IMR-90 (cell line): ENCODE results near the gene PINLYP. TPM values are rescaled to one million over a fixed set of nuclear protein-coding genes. Genes with fewer than 3 reads are reported as not detected.
A peak's percentile ranks its signal among the peaks of the same experiment; 100 is the strongest.

Experiments
- ATAC-seq: fragments of 200-7000 bp; cut with Tn5 transposase; 2 replicates; pipeline ENCODE4 v1.9.1; 2020; ENCODE audit warnings: low read depth, mild to moderate bottlenecking, moderate library complexity
- BruUV-seq: library from RNA; stranded (reverse); fragments of 400-500 nt; replicated peaks from 2 replicates; lab custom pipeline; 2021; lab: Mats Ljungman, UMichigan
- CTCF ChIA-PET: fragments of 300-600 bp; formaldehyde crosslinking; extraction: SDS; loops from one replicate; lab custom pipeline; 2021; ENCODE audit warnings: antibody characterized with exemption; lab: Yijun Ruan, JAX
- POLR2A ChIA-PET: fragments of 300-600 bp; sonication (Branson Sonifier 250); formaldehyde crosslinking; loops from one replicate; lab custom pipeline; 2022; ENCODE audit warnings: antibody characterized with exemption; ENCODE audit not compliant: unreplicated experiment; lab: Charles Lee
- DNase-seq: peaks from one replicate; pipeline ENCODE4 v3.0.0; 2013
- H2AFZ ChIP-seq: replicated peaks from 2 replicates; pipeline ENCODE3; 2013; ENCODE audit warnings: low read length, mild to moderate bottlenecking; ENCODE audit not compliant: poor library complexity
- H2AK5ac ChIP-seq: 2 replicates; pipeline ENCODE4 v1.6.1; 2013; ENCODE audit warnings: low read depth, low read length, inconsistent platforms
- H2AK9ac ChIP-seq: replicated peaks from 2 replicates; pipeline ENCODE3; 2013; ENCODE audit warnings: mild to moderate bottlenecking, low read depth, low read length, moderate library complexity; ENCODE audit not compliant: poor library complexity
- H2BK120ac ChIP-seq: 2 replicates; pipeline ENCODE4 v1.6.1; 2013; ENCODE audit warnings: low read depth, low read length, inconsistent platforms
- H2BK15ac ChIP-seq: 3 replicates; pipeline ENCODE4 v1.6.1; 2013; ENCODE audit warnings: low read depth, low read length, inconsistent platforms
- H2BK20ac ChIP-seq: 2 replicates; pipeline ENCODE4 v1.6.1; 2013; ENCODE audit warnings: low read depth, mild to moderate bottlenecking, inconsistent platforms, low read length, moderate library complexity
- H2BK5ac ChIP-seq: 2 replicates; pipeline ENCODE4 v1.6.1; 2013; ENCODE audit warnings: mild to moderate bottlenecking, low read depth, low read length, inconsistent platforms; ENCODE audit not compliant: poor library complexity, severe bottlenecking
- H3K14ac ChIP-seq: replicated peaks from 2 replicates; pipeline ENCODE4 v1.6.1; 2013; ENCODE audit warnings: low read depth, low read length, inconsistent platforms
- H3K18ac ChIP-seq: 2 replicates; pipeline ENCODE4 v1.6.1; 2013; ENCODE audit warnings: low read depth, low read length, control low read depth
- H3K23ac ChIP-seq: 2 replicates; pipeline ENCODE4 v1.6.1; 2013; ENCODE audit warnings: low read depth, low read length, inconsistent platforms
- H3K27ac ChIP-seq: 2 replicates; pipeline ENCODE4 v1.5.1; 2013; ENCODE audit warnings: mild to moderate bottlenecking, control low read depth, low read length; ENCODE audit not compliant: insufficient read depth
- H3K27me3 ChIP-seq: 2 replicates; pipeline ENCODE4 v1.6.1; 2013; ENCODE audit warnings: low read length; ENCODE audit not compliant: control insufficient read depth, insufficient read depth
- H3K36me3 ChIP-seq: 2 replicates; pipeline ENCODE4 v1.6.1; 2013; ENCODE audit warnings: low read length, mixed read lengths; ENCODE audit not compliant: control insufficient read depth, insufficient read depth
- H3K4ac ChIP-seq: 2 replicates; pipeline ENCODE4 v1.6.1; 2013; ENCODE audit warnings: low read depth, low read length, inconsistent platforms
- H3K4me1 ChIP-seq: 2 replicates; pipeline ENCODE4 v1.6.1; 2013; ENCODE audit warnings: low read length, mixed read lengths; ENCODE audit not compliant: control insufficient read depth, insufficient read depth
- H3K4me2 ChIP-seq: 2 replicates; pipeline ENCODE4 v1.6.1; 2013; ENCODE audit warnings: low read depth, mild to moderate bottlenecking, control low read depth, low read length, moderate library complexity
- H3K4me3 ChIP-seq: 2 replicates; pipeline ENCODE4 v1.5.1; 2013; ENCODE audit warnings: low read depth, mild to moderate bottlenecking, control low read depth, low read length, moderate library complexity; ENCODE audit not compliant: insufficient read depth
- H3K56ac ChIP-seq: 2 replicates; pipeline ENCODE4 v1.6.1; 2013; ENCODE audit warnings: low read length, inconsistent platforms; ENCODE audit not compliant: insufficient read depth; ENCODE audit errors: extremely low read depth
- H3K79me1 ChIP-seq, 2 experiments: 2 replicates each; pipeline ENCODE4 v1.6.1; 2013; ENCODE audit warnings: low read length in 2 of 2, inconsistent platforms in 1 of 2, low read depth in 1 of 2
- H3K9ac ChIP-seq: 2 replicates; pipeline ENCODE4 v1.6.1; 2013; ENCODE audit warnings: low read depth, low read length, control low read depth
- H3K9me1 ChIP-seq: 2 replicates; pipeline ENCODE4 v1.6.1; 2013; ENCODE audit warnings: low read length, inconsistent platforms; ENCODE audit not compliant: insufficient read depth
- H3K9me3 ChIP-seq: 2 replicates; pipeline ENCODE4 v1.6.1; 2013; ENCODE audit warnings: low read length; ENCODE audit not compliant: control insufficient read depth, insufficient read depth
- H4K20me1 ChIP-seq: 2 replicates; pipeline ENCODE4 v1.6.1; 2013; ENCODE audit warnings: low read length, inconsistent platforms; ENCODE audit not compliant: insufficient read depth
- H4K5ac ChIP-seq: 2 replicates; pipeline ENCODE4 v1.6.1; 2013; ENCODE audit warnings: mild to moderate bottlenecking, low read depth, low read length, control low read depth
- H4K8ac ChIP-seq, 2 experiments: 2 replicates each; pipeline ENCODE4 v1.6.1; 2013; ENCODE audit warnings: low read depth in 2 of 2, low read length in 2 of 2, control low read depth in 1 of 2, inconsistent platforms in 1 of 2
- H4K91ac ChIP-seq: 2 replicates; pipeline ENCODE4 v1.6.1; 2013; ENCODE audit warnings: low read depth, low read length, inconsistent platforms; ENCODE audit not compliant: insufficient read depth
- BHLHE40 ChIP-seq: fragments of 150-350 bp; IDR thresholded peaks from 2 replicates; pipeline ENCODE4 v1.6.1; 2016; ENCODE audit warnings: mild to moderate bottlenecking, low read depth, low read length
- CHD1 ChIP-seq: IDR thresholded peaks from 2 replicates; pipeline ENCODE4 v1.6.1; 2012; ENCODE audit warnings: low read depth, low read length, improper control_type of control experiment
- CTCF ChIP-seq: conservative IDR thresholded peaks from 2 replicates; pipeline ENCODE4 v1.5.1; 2012; ENCODE audit warnings: mild to moderate bottlenecking, low read depth, low read length, improper control_type of control experiment
- MAZ ChIP-seq: IDR thresholded peaks from 2 replicates; pipeline ENCODE4 v1.6.1; 2012; ENCODE audit warnings: low read depth, mild to moderate bottlenecking, low read length, improper control_type of control experiment, moderate library complexity, borderline replicate concordance
- MXI1 ChIP-seq: IDR thresholded peaks from 2 replicates; pipeline ENCODE4 v1.6.1; 2012; ENCODE audit warnings: low read depth, mild to moderate bottlenecking, low read length, moderate library complexity, borderline replicate concordance
- RAD21 ChIP-seq: IDR thresholded peaks from 2 replicates; pipeline ENCODE4 v1.6.1; 2012; ENCODE audit warnings: low read length, improper control_type of control experiment
- RCOR1 ChIP-seq: IDR thresholded peaks from 2 replicates; pipeline ENCODE4 v1.6.1; 2012; ENCODE audit warnings: mild to moderate bottlenecking, low read length, improper control_type of control experiment; ENCODE audit not compliant: insufficient replicate concordance
- SMC3 ChIP-seq: fragments of 150-350 bp; IDR thresholded peaks from 2 replicates; pipeline ENCODE4 v1.6.1; 2016; ENCODE audit warnings: low read depth, mild to moderate bottlenecking, antibody characterized with exemption, low read length, moderate library complexity
- WGBS, 2 experiments: methylation state at CpG; one replicate each; pipeline versions ENCODE4 v1.1.5 to v1.1.7; 2013; ENCODE audit warnings: missing lambda C conversion rate in 2 of 2; ENCODE audit not compliant: insufficient read length in 1 of 2; ENCODE audit errors: extremely low coverage in 2 of 2; 5-methylcytosine and 5-hydroxymethylcytosine counted together
- dilution Hi-C: fragments of 300-500 bp; cut with HindIII; formaldehyde crosslinking; loops from one replicate; pipeline ENCODE4 v1.14.3; 2018; ENCODE audit warnings: low sequenced_read_pairs; ENCODE audit not compliant: unreplicated experiment
- in situ Hi-C: fragments of 300-500 bp; cut with MboI; formaldehyde crosslinking; loops from 3 replicates; pipeline ENCODE4 v1.14.3; 2019; ENCODE audit warnings: low sequenced_read_pairs, inconsistent platforms, mixed read lengths
- intact Hi-C: fragments of 100-400 bp; cut with micrococcal nuclease; formaldehyde crosslinking; loops from 2 replicates; pipeline ENCODE4 v1.10.0; 2022
- polyA plus RNA-seq, 3 experiments: library from polyadenylated mRNA; depleted of rRNA; stranded (reverse); fragments of >200 nt; gene quantifications; 2 replicates each; pipeline ENCODE4 v1.2.3, GENCODE V29; 2012; ENCODE audit warnings: low replicate concordance in 1 of 3
- total RNA-seq: library from RNA; depleted of rRNA; stranded (reverse); fragments of >200 nt; gene quantifications from 2 replicates; pipeline ENCODE4 v1.2.3, GENCODE V29; 2012

Gene PINLYP
- total and polyA plus RNA-seq, 2 of the 4 experiments (the other 2 are of a cell fraction) = 0.54 to 1.4 TPM

GRCh38 chr19:43594710-43595604, 19.4 kb downstream of the PINLYP start:
- no TSS peak for BruUV-seq
- no peak overlapping the region for H2BK15ac ChIP-seq
- ATAC-seq (peak; percentile 33), DNase-seq (peak; percentile 69)
- H3K4me3 ChIP-seq = peak overlapping the region; percentile 54
- POLR2A ChIA-PET = no interaction called here
- 1% methylated on average over 34 of the region's 64 CpGs; no CpG with 5 or more reads in 1 of the 2 experiments for WGBS, 2 experiments
- peak overlapping the region; percentile 69 for H2AK5ac ChIP-seq
- peak overlapping the region; percentile 80 for H3K56ac ChIP-seq
- peak overlapping the region; percentile 1 to 41; a peak in 1 of 4 replicates for H4K8ac ChIP-seq
- H2AFZ ChIP-seq = peak overlapping the region; percentile 98
- H3K4ac ChIP-seq = peak overlapping the region; percentile 60
- H3K36me3 ChIP-seq = peaks cover 42% of the 10 kb centered on the region
- H4K20me1 ChIP-seq = peaks cover 5% of the 10 kb centered on the region
- no peak overlapping the region for H3K18ac ChIP-seq
- H2AK9ac ChIP-seq = peak overlapping the region; percentile 98
- peak overlapping the region; percentile 64 for H3K14ac ChIP-seq
- peak overlapping the region; percentile 47 for H2BK5ac ChIP-seq
- H3K9me3 ChIP-seq = no peaks in the 10 kb centered on the region
- peak overlapping the region; percentile 56 for H3K27ac ChIP-seq
- H3K9me1 ChIP-seq = no peaks in the 10 kb centered on the region
- CTCF ChIA-PET = interaction anchor here (0.6 to 4.5 kb wide), 7 partner anchors 8 to 163 kb away, joined by 3 to 29 read pairs (median 3); no protein-coding TSS in a partner anchor
- H3K23ac ChIP-seq = peak overlapping the region; percentile 54
- 0 out of 2 replicates have a peak overlapping the region, but pooled peaks have one; percentile 28 for H4K91ac ChIP-seq
- intact Hi-C loops (loop anchor here (1.0 to 2.0 kb wide), 3 partner anchors 34 to 148 kb away; no protein-coding TSS in a partner anchor), dilution Hi-C loops (no loop called here), in situ Hi-C loops (no loop called here)
- H4K5ac ChIP-seq = no peak overlapping the region
- peak overlapping the region; percentile 69 for H3K9ac ChIP-seq
- no peak overlapping the region for H2BK120ac ChIP-seq
- H3K4me2 ChIP-seq = peak overlapping the region; percentile 86
- peaks cover 9% of the 10 kb centered on the region for H3K4me1 ChIP-seq
- H3K27me3 ChIP-seq = no peaks in the 10 kb centered on the region
- H3K79me1 ChIP-seq = peaks cover 27 to 74% of the 10 kb centered on the region in 2 experiments
- TF ChIP-seq MXI1 (peak; percentile 56; the same call in 1 of the 2 replicates), SMC3 (peak; percentile 64), BHLHE40 (0 out of 2 replicates have a peak, but pooled peaks have one; percentile 14), CTCF (peak; percentile 85), RCOR1 (no peak), MAZ (no peak), RAD21 (peak; percentile 86), CHD1 (no peak)
- H2BK20ac ChIP-seq = no peak overlapping the region
